Large intestine (tissue), 3 donors: ENCODE results near the gene TRIM14. TPM values are rescaled to one million over a fixed set of nuclear protein-coding genes. Genes with fewer than 3 reads are reported as not detected.

Source experiments
- DNase-seq, 2 donors: peaks; one replicate each; pipeline versions ENCODE4 v3.0.0 to v3.0.0-alpha.2; 2013
- H3K27ac ChIP-seq: one replicate; pipeline ENCODE4 v1.5.1; 2013; ENCODE audit warnings: low read length
- H3K27me3 ChIP-seq: 2 replicates; pipeline ENCODE4 v1.6.1; 2013; ENCODE audit warnings: low read length; ENCODE audit not compliant: control insufficient read depth, insufficient read depth
- H3K36me3 ChIP-seq: 2 replicates; pipeline ENCODE4 v1.6.1; 2013; ENCODE audit warnings: low read length; ENCODE audit not compliant: control insufficient read depth, insufficient read depth
- H3K4me1 ChIP-seq: one replicate; pipeline ENCODE4 v1.6.1; 2013; ENCODE audit warnings: low read length; ENCODE audit not compliant: control insufficient read depth, insufficient read depth
- H3K4me3 ChIP-seq: one replicate; pipeline ENCODE4 v1.5.1; 2013; ENCODE audit warnings: low read length
- H3K9me3 ChIP-seq: one replicate; pipeline ENCODE4 v1.6.1; 2013; ENCODE audit warnings: mild to moderate bottlenecking, low read depth, low read length, moderate library complexity; ENCODE audit not compliant: control insufficient read depth
- WGBS: methylation state at CpG from one replicate; pipeline ENCODE4 v1.1.5; 2013; ENCODE audit warnings: low lambda C conversion rate; ENCODE audit not compliant: insufficient coverage; 5-methylcytosine and 5-hydroxymethylcytosine counted together
- polyA plus RNA-seq: library from polyadenylated mRNA; unstranded; fragments of 120-200 nt; gene quantifications from one replicate; pipeline ENCODE4 v1.2.1, GENCODE V29; 2013

The TRIM14 gene
- polyA plus RNA-seq, 1 donor, result 59.2 TPM

GRCh38 chr9:98075332-98075805 lies 43.7 kb downstream of the TRIM14 start:
- no peak for DNase-seq
- WGBS, result 70% methylated on average over 1 of the region's 6 CpGs
- H3K9me3 ChIP-seq, result no peaks in the 10 kb centered on the region
- no peak overlapping the region for H3K4me3 ChIP-seq
- no peaks in the 10 kb centered on the region for H3K27me3 ChIP-seq
- H3K4me1 ChIP-seq, result peaks cover 34% of the 10 kb centered on the region
- peaks cover 16% of the 10 kb centered on the region for H3K36me3 ChIP-seq
- no peak overlapping the region for H3K27ac ChIP-seq

DNA sequence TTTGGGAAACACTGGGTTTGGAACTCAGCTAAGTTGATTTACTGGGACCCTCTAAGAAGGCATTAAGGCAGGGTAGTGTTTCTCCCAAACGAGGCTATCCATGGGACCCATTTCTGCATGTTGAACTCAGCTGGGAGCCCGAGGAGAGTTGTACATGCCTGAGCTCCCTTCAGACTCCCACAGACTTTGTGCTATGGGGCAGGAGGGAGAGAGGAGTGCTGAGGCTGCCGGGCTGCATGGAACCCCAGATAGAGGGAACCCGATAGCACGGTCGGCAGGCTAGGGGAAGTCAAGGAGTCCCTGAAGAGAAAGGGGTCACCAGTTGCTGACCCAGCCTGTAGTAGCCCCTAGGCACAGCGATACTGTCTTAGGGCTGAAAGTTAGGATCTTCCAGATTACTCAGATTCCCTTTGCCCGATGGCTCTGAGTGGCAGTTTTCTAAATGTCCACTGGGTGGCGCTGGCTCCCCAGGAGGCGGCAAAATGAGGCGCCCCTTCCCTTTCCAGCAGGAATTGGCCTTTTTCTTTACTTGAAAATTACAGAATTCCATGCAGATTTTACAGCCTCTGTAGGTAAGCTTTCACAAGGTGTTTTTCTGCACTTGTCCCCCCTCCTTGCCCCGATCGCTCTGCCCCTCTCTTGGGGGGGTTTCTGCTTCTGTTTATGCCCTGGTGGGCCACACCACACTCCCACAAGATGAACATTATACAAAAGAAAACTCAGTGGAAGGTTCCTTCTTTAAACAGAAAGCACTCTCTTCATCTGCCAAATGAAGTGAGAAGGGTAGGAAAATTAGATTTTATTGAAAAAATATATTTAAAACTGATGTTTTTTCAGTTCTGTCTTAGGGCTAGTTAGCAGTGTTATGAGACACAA lies 44.7 kb downstream of the TRIM14 start:
- peaks cover 11% of the 10 kb centered on the region for H3K36me3 ChIP-seq
- H3K9me3 ChIP-seq, result no peaks in the 10 kb centered on the region
- H3K27ac ChIP-seq, result peak overlapping the region; percentile 92
- peaks cover 34% of the 10 kb centered on the region for H3K4me1 ChIP-seq
- DNase-seq, result peak in 1 of 2 donors; percentile 73
- H3K27me3 ChIP-seq, result no peaks in the 10 kb centered on the region
- no peak overlapping the region for H3K4me3 ChIP-seq
- no CpG with 5 or more reads among the region's 13 CpGs for WGBS

- H3K4me1 ChIP-seq, result peaks cover 34% of the 10 kb centered on the region
- no peak for DNase-seq
- no peaks in the 10 kb centered on the region for H3K9me3 ChIP-seq
- no peaks in the 10 kb centered on the region for H3K36me3 ChIP-seq
- no peaks in the 10 kb centered on the region for H3K27me3 ChIP-seq
- peak overlapping the region; percentile 92 for H3K27ac ChIP-seq
- no peak overlapping the region for H3K4me3 ChIP-seq
- no CpG with 5 or more reads among the region's 9 CpGs for WGBS
Measured at GRCh38 chr9:98071737-98072136, 47.3 kb downstream of the TRIM14 start.

DNA sequence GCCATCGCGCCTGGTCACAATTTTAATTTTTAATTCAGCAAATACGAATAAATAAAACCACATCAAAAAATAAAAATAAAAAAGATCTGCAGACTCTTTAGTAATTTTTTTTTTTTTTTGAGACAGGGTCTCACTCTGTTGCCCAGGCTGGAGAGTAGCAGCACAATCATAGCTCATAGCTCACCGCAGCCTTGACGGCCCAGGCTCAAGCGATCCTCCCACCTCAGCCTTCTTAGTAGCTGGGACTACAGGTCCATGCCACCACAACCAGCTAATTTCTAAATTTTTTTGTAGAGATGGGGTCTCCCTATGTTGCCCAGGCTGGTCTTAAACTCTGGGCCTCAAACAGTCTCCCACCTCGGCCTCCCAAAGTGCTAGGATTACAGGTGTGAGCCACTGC lies 48.3 kb downstream of the TRIM14 start:
- H3K27ac ChIP-seq, result no peak overlapping the region
- no peak overlapping the region for H3K4me3 ChIP-seq
- H3K4me1 ChIP-seq, result peaks cover 34% of the 10 kb centered on the region
- 100% methylated on average over 2 of the region's 7 CpGs for WGBS
- no peak for DNase-seq
- H3K9me3 ChIP-seq, result no peaks in the 10 kb centered on the region
- H3K27me3 ChIP-seq, result no peaks in the 10 kb centered on the region
- peaks cover 4% of the 10 kb centered on the region for H3K36me3 ChIP-seq

DNA sequence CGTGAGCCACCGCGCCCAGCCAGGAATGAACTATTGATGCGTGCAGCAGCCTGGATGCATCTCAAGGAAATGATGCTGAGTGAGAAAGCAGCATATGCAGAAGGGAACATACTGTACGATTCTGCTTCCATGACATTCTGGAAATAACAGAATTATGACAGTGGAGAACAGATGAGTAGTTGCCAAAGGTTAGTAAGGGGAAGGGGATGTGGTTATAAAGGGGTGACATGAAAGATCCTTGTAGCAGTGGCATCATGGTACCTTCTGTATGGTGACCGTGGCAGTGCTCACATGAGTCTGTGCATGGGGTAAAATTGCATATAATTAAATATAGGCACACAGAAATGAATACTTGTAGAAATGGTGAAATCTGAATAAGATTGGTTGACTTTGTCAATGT lies 49.5 kb downstream of the TRIM14 start:
- no peak overlapping the region for H3K27ac ChIP-seq
- WGBS, result no CpG with 5 or more reads among the region's 6 CpGs
- H3K9me3 ChIP-seq, result no peaks in the 10 kb centered on the region
- H3K36me3 ChIP-seq, result peaks cover 9% of the 10 kb centered on the region
- no peaks in the 10 kb centered on the region for H3K27me3 ChIP-seq
- H3K4me3 ChIP-seq, result no peak overlapping the region
- DNase-seq, result no peak
- H3K4me1 ChIP-seq, result peaks cover 29% of the 10 kb centered on the region

DNA sequence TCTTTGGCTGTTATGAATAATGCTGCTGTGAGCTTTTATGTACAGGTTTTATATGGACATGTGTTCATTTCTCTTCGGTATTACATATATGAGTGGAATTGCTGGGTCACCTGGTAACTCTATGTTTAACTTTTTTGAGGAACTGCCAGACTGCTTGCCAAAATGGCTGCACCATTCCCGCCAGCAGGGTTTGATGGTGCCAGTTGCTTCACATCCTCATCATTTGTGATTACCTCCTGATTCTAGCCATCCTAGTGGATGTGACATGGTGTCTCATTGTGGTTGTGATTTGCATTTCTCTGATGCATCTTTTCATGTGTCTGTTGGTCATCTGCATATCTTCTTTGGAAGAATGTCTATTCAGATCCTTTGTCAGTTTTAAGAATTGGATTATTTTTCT lies 51.8 kb downstream of the TRIM14 start:
- peaks cover 23% of the 10 kb centered on the region for H3K36me3 ChIP-seq
- no peak for DNase-seq
- peaks cover 12% of the 10 kb centered on the region for H3K4me1 ChIP-seq
- no CpG with 5 or more reads among the region's 2 CpGs for WGBS
- H3K27me3 ChIP-seq, result no peaks in the 10 kb centered on the region
- H3K27ac ChIP-seq, result no peak overlapping the region
- no peak overlapping the region for H3K4me3 ChIP-seq
- no peaks in the 10 kb centered on the region for H3K9me3 ChIP-seq

GRCh38 chr9:98066235-98066634 lies 52.8 kb downstream of the TRIM14 start:
- Histone ChIP-seq H3K4me3 (no peak overlapping the region), H3K36me3 (peaks cover 29% of the 10 kb centered on the region), H3K27me3 (no peaks in the 10 kb centered on the region), H3K27ac (no peak overlapping the region), H3K9me3 (no peaks in the 10 kb centered on the region), H3K4me1 (peaks cover 3% of the 10 kb centered on the region)
- DNase-seq, result no peak
- no CpG with 5 or more reads among the region's 3 CpGs for WGBS

GRCh38 chr9:98064623-98065392 lies 54.2 kb downstream of the TRIM14 start:
- peaks cover 35% of the 10 kb centered on the region for H3K36me3 ChIP-seq
- H3K4me3 ChIP-seq, result no peak overlapping the region
- H3K4me1 ChIP-seq, result no peaks in the 10 kb centered on the region
- DNase-seq, result no peak
- WGBS, result 100% methylated on average over 1 of the region's 8 CpGs
- no peaks in the 10 kb centered on the region for H3K27me3 ChIP-seq
- H3K9me3 ChIP-seq, result no peaks in the 10 kb centered on the region
- no peak overlapping the region for H3K27ac ChIP-seq

DNA sequence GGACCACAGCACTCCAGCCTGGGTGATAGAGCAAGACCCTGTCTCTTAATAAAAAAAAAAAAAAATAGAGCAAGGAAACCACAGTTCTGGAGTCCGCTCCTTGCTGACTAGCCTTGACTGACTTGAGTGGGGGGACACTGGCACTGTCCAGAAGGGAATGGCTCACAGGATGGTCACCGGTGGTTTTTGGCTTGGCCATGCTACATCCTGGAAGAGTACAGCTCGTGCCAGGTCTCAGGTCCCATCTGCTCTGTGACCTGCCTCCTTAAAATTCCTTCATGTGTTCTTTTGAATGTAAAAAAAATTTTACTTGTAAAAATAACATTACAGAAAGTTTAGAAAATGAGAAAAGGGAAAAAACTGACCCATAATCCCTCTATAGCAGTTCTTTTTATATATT lies 56.9 kb downstream of the TRIM14 start:
- H3K27ac ChIP-seq, result no peak overlapping the region
- no peak overlapping the region for H3K4me3 ChIP-seq
- H3K9me3 ChIP-seq, result no peaks in the 10 kb centered on the region
- no peaks in the 10 kb centered on the region for H3K27me3 ChIP-seq
- peaks cover 5% of the 10 kb centered on the region for H3K4me1 ChIP-seq
- WGBS, result no CpG with 5 or more reads among the region's 3 CpGs
- H3K36me3 ChIP-seq, result peaks cover 35% of the 10 kb centered on the region
- DNase-seq, result no peak

DNA sequence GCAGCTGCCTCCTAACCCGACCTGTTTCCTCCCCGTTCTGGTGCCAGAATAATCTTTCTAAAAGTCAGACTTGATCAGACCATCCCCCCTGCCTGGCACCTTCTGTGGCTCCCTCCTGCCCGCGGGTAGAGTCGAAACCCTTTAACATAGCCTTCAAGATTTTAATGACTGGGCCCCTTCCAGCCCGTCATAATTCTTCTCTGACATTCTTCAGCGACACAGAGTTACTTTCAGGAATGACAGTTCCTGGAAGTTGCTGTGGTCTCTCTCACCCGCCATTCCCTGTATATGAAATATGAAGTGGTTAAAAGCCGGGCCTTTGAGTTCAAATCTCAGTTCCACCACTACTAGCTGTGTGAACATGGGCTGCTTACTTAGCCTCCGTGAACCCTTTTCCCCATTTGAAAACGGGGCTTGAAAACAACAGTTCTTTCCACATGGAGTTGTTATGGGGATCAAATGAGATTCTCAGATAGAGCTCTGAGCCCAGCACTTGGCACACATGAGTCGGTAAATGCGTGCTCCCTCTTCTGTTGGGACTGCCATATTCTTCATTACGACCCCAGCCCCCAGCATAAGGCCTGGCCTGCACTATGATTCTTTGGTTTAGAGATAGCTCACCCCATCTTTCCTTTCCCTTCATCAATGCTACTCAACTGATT lies 61.8 kb downstream of the TRIM14 start:
- WGBS, result no CpG with 5 or more reads among the region's 14 CpGs
- DNase-seq, result no peak
- Histone ChIP-seq H3K27me3 (no peaks in the 10 kb centered on the region), H3K36me3 (peaks cover 13% of the 10 kb centered on the region), H3K4me1 (peaks cover 5% of the 10 kb centered on the region), H3K27ac (peak overlapping the region; percentile 77), H3K4me3 (peak overlapping the region; percentile 80), H3K9me3 (no peaks in the 10 kb centered on the region)
